Measurements from ENCODE around the gene C16orf87.

Gene C16orf87

GRCh38 chr16:46768809-46769208, 62.2 kb downstream of the C16orf87 start:
- TF ChIP-seq CTCF (conservative IDR thresholded peaks at IDR 0.05; ENCODE audit: low read depth) = no peak
- POLR2A ChIA-PET (ENCODE audit: low non-redundant PET) = no interaction called here
- no peak for DNase-seq (ENCODE audit: low spot score)

GRCh38 chr16:46765050-46765449, 65.9 kb downstream of the C16orf87 start:
- no peak for TF ChIP-seq CTCF (conservative IDR thresholded peaks at IDR 0.05; ENCODE audit: low read depth)
- no peak overlapping the region for H3K27ac ChIP-seq
- ChIA-PET CTCF (no interaction called here), POLR2A (ENCODE audit: low non-redundant PET) (no interaction called here)
- DNase-seq (ENCODE audit: low spot score) = no peak

More at GRCh38 chr16:46768809-46769208, 62.2 kb downstream of the C16orf87 start:
- no peak overlapping the region for H3K27ac ChIP-seq
- CTCF ChIA-PET = interaction anchor here (0.7 kb wide), 2 partner anchors 97 to 1776 kb away, joined by 3 to 5 read pairs; no protein-coding TSS in a partner anchor

- no peak overlapping the region for H3K27ac ChIP-seq
- no peak for TF ChIP-seq CTCF (conservative IDR thresholded peaks at IDR 0.05; ENCODE audit: low read depth)
- no peak for DNase-seq (ENCODE audit: low spot score)
- ChIA-PET CTCF (no interaction called here), POLR2A (ENCODE audit: low non-redundant PET) (no interaction called here)
Observed at GRCh38 chr16:46763147-46763546, 67.8 kb downstream of the C16orf87 start.

GRCh38 chr16:46762583-46762982, 68.4 kb downstream of the C16orf87 start:
- TF ChIP-seq CTCF (conservative IDR thresholded peaks at IDR 0.05; ENCODE audit: low read depth) = no peak
- POLR2A ChIA-PET (ENCODE audit: low non-redundant PET) = no interaction called here
- no peak for DNase-seq (ENCODE audit: low spot score)

GRCh38 chr16:46759309-46759708, 71.7 kb downstream of the C16orf87 start:
- no peak for DNase-seq (ENCODE audit: low spot score)
- TF ChIP-seq CTCF (conservative IDR thresholded peaks at IDR 0.05; ENCODE audit: low read depth) = no peak
- ChIA-PET CTCF (no interaction called here), POLR2A (ENCODE audit: low non-redundant PET) (no interaction called here)
- no peak overlapping the region for H3K27ac ChIP-seq

More at GRCh38 chr16:46762583-46762982, 68.4 kb downstream of the C16orf87 start:
- CTCF ChIA-PET = no interaction called here
- H3K27ac ChIP-seq = no peak overlapping the region

GRCh38 chr16:46757339-46758050, 73.5 kb downstream of the C16orf87 start:
- ChIA-PET CTCF (interaction anchor here (0.6 kb wide), 1 partner anchor 151 kb away, joined by 3 read pairs; no protein-coding TSS in a partner anchor), POLR2A (ENCODE audit: low non-redundant PET) (no interaction called here)
- no peak for TF ChIP-seq CTCF (conservative IDR thresholded peaks at IDR 0.05; ENCODE audit: low read depth)
- no peak overlapping the region for H3K27ac ChIP-seq
- no peak for DNase-seq (ENCODE audit: low spot score)

All from RWPE1 (cell line).